HepG2 (cell line): ENCODE results near the gene TMOD2. TPM values are rescaled to one million over a fixed set of nuclear protein-coding genes. Genes with fewer than 3 reads are reported as not detected.

ENCODE experiments used
- ATAC-seq: fragments of 200-7000 bp; cut with Tn5 transposase; 3 replicates; pipeline ENCODE4 v1.9.1; 2020; ENCODE audit warnings: mild to moderate bottlenecking, moderate library complexity
- BruUV-seq: library from RNA; stranded (reverse); fragments of 400-500 nt; replicated peaks from 2 replicates; lab custom pipeline; 2021; lab: Mats Ljungman, UMichigan
- CTCF ChIA-PET: fragments of 300-600 bp; formaldehyde crosslinking; extraction: SDS; loops from one replicate; lab custom pipeline; 2021; ENCODE audit warnings: low total read pairs, inconsistent platforms, low intra/inter-chr PET ratio; lab: Yijun Ruan, JAX
- POLR2A ChIA-PET: fragments of 350-600 bp; sonication (Branson Sonifier 250); formaldehyde crosslinking; loops from one replicate; lab custom pipeline; 2020; ENCODE audit warnings: antibody characterized with exemption, inconsistent platforms; lab: Yijun Ruan, JAX
- DNase-seq: peaks from one replicate; pipeline ENCODE4 v3.0.0-alpha.2; 2015; ENCODE audit warnings: low spot score
- FAIRE-seq: peaks from 3 replicates; lab custom pipeline; 2011; peaks lifted over from hg19 to GRCh38; lab: Jason Lieb, UNC
- H2AFZ ChIP-seq: one replicate; pipeline ENCODE4 v1.6.1; 2011; ENCODE audit warnings: low read length, inconsistent platforms
- H3K27ac ChIP-seq: fragments of 300-600 bp; 3 replicates; pipeline ENCODE4 v1.8.0; 2011; ENCODE audit warnings: mixed run types, mild to moderate bottlenecking, mixed read lengths, low read length, inconsistent platforms; ENCODE audit not compliant: insufficient read depth; ENCODE audit errors: extremely low read length
- H3K27me3 ChIP-seq, 2 experiments: fragments of 200-600 bp in 1 of 2; 2 replicates in 1 of 2; 3 replicates in 1 of 2; pipeline versions ENCODE4 v1.6.0 to v1.8.0; 2011; ENCODE audit warnings: low read length in 2 of 2, mild to moderate bottlenecking in 2 of 2, moderate library complexity in 2 of 2, inconsistent platforms in 1 of 2; ENCODE audit not compliant: insufficient read depth in 2 of 2, control insufficient read depth in 1 of 2
- H3K36me3 ChIP-seq, 2 experiments: fragments of 200-600 bp in 1 of 2; replicated peaks in 1 of 2; 2 replicates in 1 of 2; 3 replicates in 1 of 2; pipeline versions ENCODE4 v1.5.1 to v1.8.0; 2011; ENCODE audit warnings: low read length in 2 of 2, inconsistent platforms in 1 of 2; ENCODE audit not compliant: insufficient read depth in 2 of 2, control insufficient read depth in 1 of 2
- H3K4me1 ChIP-seq: 2 replicates; pipeline ENCODE4 v1.5.1; 2012; ENCODE audit warnings: low read length, inconsistent platforms; ENCODE audit not compliant: insufficient read depth
- H3K4me2 ChIP-seq: 2 replicates; pipeline ENCODE4 v1.6.0; 2011; ENCODE audit warnings: low read depth, low read length, inconsistent platforms
- H3K4me3 ChIP-seq, 3 experiments: fragments of 200-600 bp in 1 of 3; sonication (generic), shearing (Covaris generic) in 1 of 3; replicated peaks in 1 of 3; 2 replicates each; pipeline ENCODE4 v1.5.1; 2011 to 2016; ENCODE audit warnings: low read length in 3 of 3, inconsistent platforms in 2 of 3, low read depth in 2 of 3, mild to moderate bottlenecking in 2 of 3, control low read depth in 1 of 3, mixed read lengths in 1 of 3; ENCODE audit not compliant: insufficient read depth in 1 of 3
- H3K79me2 ChIP-seq: one replicate; pipeline ENCODE4 v1.6.1; 2011; ENCODE audit warnings: low read length, inconsistent platforms; ENCODE audit not compliant: insufficient read depth
- H3K9ac ChIP-seq: 2 replicates; pipeline ENCODE4 v1.6.0; 2011; ENCODE audit warnings: mild to moderate bottlenecking, low read depth, low read length, inconsistent platforms; ENCODE audit not compliant: insufficient read depth
- H3K9me3 ChIP-seq: 2 replicates; pipeline ENCODE4 v1.5.1; 2012; ENCODE audit warnings: mild to moderate bottlenecking, low read length
- H4K20me1 ChIP-seq: 2 replicates; pipeline ENCODE4 v1.6.0; 2011; ENCODE audit warnings: inconsistent platforms, mild to moderate bottlenecking, low read length, moderate library complexity; ENCODE audit not compliant: insufficient read depth
- IRF1 ChIP-seq: sonication (generic); formaldehyde crosslinking; IDR thresholded peaks from 2 replicates; pipeline ENCODE4 v1.4.0; 2020; ENCODE audit warnings: low read depth, mild to moderate bottlenecking, missing genetic modification reagents
- IRF2 ChIP-seq: IDR thresholded peaks from 2 replicates; pipeline ENCODE4 v1.6.1; 2018; ENCODE audit warnings: missing genetic modification reagents, missing compliant biosample characterization
- MBD4 ChIP-seq: IDR thresholded peaks from 2 replicates; pipeline ENCODE4 v1.6.1; 2012; ENCODE audit warnings: low read length, inconsistent platforms, borderline replicate concordance
- NR2F1 ChIP-seq, 2 experiments: fragments of 450-650 bp in 1 of 2; formaldehyde crosslinking in 1 of 2; IDR thresholded peaks; 2 replicates each; pipeline versions ENCODE4 v1.5.0 to v1.6.1; 2016 to 2020; ENCODE audit warnings: mild to moderate bottlenecking in 1 of 2, missing compliant biosample characterization in 1 of 2, missing genetic modification reagents in 1 of 2, moderate library complexity in 1 of 2
- RAD21 ChIP-seq: fragments of 450-650 bp; formaldehyde crosslinking; IDR thresholded peaks from 2 replicates; pipeline ENCODE4 v1.5.0; 2020; ENCODE audit warnings: mild to moderate bottlenecking
- ZBTB43 ChIP-seq: sonication (generic); formaldehyde crosslinking; conservative IDR thresholded peaks from 2 replicates; pipeline ENCODE4 v1.4.0; 2020; ENCODE audit warnings: missing genetic modification reagents
- ZFP62 ChIP-seq: sonication (generic); formaldehyde crosslinking; IDR thresholded peaks from 2 replicates; pipeline ENCODE4 v1.4.0; 2020; ENCODE audit warnings: missing genetic modification reagents
- ZFP82 ChIP-seq: sonication (generic); formaldehyde crosslinking; IDR thresholded peaks from 2 replicates; pipeline ENCODE4 v1.5.1; 2020; ENCODE audit warnings: mild to moderate bottlenecking, missing genetic modification reagents, borderline replicate concordance
- ZNF34 ChIP-seq: sonication (generic); formaldehyde crosslinking; IDR thresholded peaks from 2 replicates; pipeline ENCODE4 v1.4.0; 2020; ENCODE audit warnings: mild to moderate bottlenecking, missing genetic modification reagents, borderline replicate concordance
- ZNF564 ChIP-seq: sonication (generic); formaldehyde crosslinking; IDR thresholded peaks from 2 replicates; pipeline ENCODE4 v1.8.1; 2023; ENCODE audit warnings: mild to moderate bottlenecking, missing genetic modification reagents
- ZNF788 ChIP-seq: sonication (generic); formaldehyde crosslinking; IDR thresholded peaks from 2 replicates; pipeline ENCODE4 v1.5.0; 2020; ENCODE audit warnings: mild to moderate bottlenecking, missing genetic modification reagents, borderline replicate concordance
- ZNF792 ChIP-seq: IDR thresholded peaks from 2 replicates; pipeline ENCODE4 v1.6.1; 2016
- WGBS: methylation state at CpG from one replicate; pipeline ENCODE4 v1.1.6; 2017; ENCODE audit warnings: low lambda C conversion rate; 5-methylcytosine and 5-hydroxymethylcytosine counted together
- in situ Hi-C: cut with HindIII; loops from 2 replicates; pipeline ENCODE4 v1.10.0; 2017; ENCODE audit warnings: low pct_unique_long_range_greater_than_20kb; ENCODE audit not compliant: extremely low pct_ligation_motif_present
- intact Hi-C: fragments of 100-400 bp; cut with micrococcal nuclease; formaldehyde crosslinking; loops from one replicate; pipeline ENCODE4 v1.10.0; 2022; ENCODE audit not compliant: unreplicated experiment
- polyA plus RNA-seq, 8 experiments: library from polyadenylated mRNA; depleted of rRNA in 3 of 8; stranded (reverse) in 7 of 8; unstranded in 1 of 8; fragments of >200 nt; fragmentation: Illumina TruSeq in 4 of 8; extraction: Trizol in 4 of 8; gene quantifications; 2 replicates each; pipeline versions ENCODE4 v1.2.1 to v1.2.3, GENCODE V29; 2011 to 2016; ENCODE audit warnings: low read depth in 4 of 8, missing spikeins in 1 of 8, mixed read lengths in 1 of 8; ENCODE audit not compliant: insufficient read depth in 1 of 8
- total RNA-seq, 5 experiments: library from RNA; depleted of rRNA; stranded (reverse); fragments of >200 nt; fragmentation: Illumina TruSeq; extraction: Trizol; gene quantifications; 2 replicates each; pipeline ENCODE4 v1.2.3, GENCODE V29; 2016; ENCODE audit warnings: low read depth in 1 of 5

Gene TMOD2
- total and polyA plus RNA-seq, 2 of the 13 experiments (the other 11 are each of a cell fraction or from before 2014, with no cell fraction given): 0.01 to 0.02 TPM

- no peaks in the 10 kb centered on the region for H4K20me1 ChIP-seq
- ChIA-PET POLR2A (no interaction called here), CTCF (no interaction called here)
- no peak overlapping the region for H3K4me2 ChIP-seq
- in situ Hi-C loops: no loop called here
- H3K36me3 ChIP-seq: no peaks in the 10 kb centered on the region
- H3K4me1 ChIP-seq: peaks cover 8% of the 10 kb centered on the region
- no peak overlapping the region for H2AFZ ChIP-seq
- no peak for DNase-seq
- ATAC-seq: no peak
- no peak overlapping the region for H3K4me3 ChIP-seq
- no peak for TF ChIP-seq ZFP62 (CRISPR knock-in tag)
- TF ChIP-seq ZNF34: no peak
- TF ChIP-seq RAD21: no peak
- no peak for TF ChIP-seq ZBTB43 (CRISPR knock-in tag)
- no peak for TF ChIP-seq ZNF564 (CRISPR knock-in tag)
- TF ChIP-seq IRF1 (CRISPR knock-in tag): no peak
- no peak for TF ChIP-seq ZFP82 (CRISPR knock-in tag)
- TF ChIP-seq ZNF788 (CRISPR knock-in tag): no peak
- no peak for TF ChIP-seq MBD4
- no peak for TF ChIP-seq NR2F1 (CRISPR knock-in tag; IDR thresholded peaks at IDR 0.05)
- no peak for TF ChIP-seq ZNF792 (CRISPR knock-in tag)
- no peak for TF ChIP-seq IRF2
- no peak overlapping the region for H3K9ac ChIP-seq
- no peak overlapping the region for H3K27ac ChIP-seq
- no TSS peak for BruUV-seq
- no peaks in the 10 kb centered on the region for H3K9me3 ChIP-seq
- FAIRE-seq: no peak
- peaks cover 0 to 2% of the 10 kb centered on the region in 2 experiments; a peak in 2 of 5 replicates for H3K27me3 ChIP-seq
- 36% methylated on average over 4 of the region's 4 CpGs for WGBS
- intact Hi-C loops: no loop called here
- no peaks in the 10 kb centered on the region for H3K79me2 ChIP-seq
These were observed 42.3 kb downstream of the TMOD2 start for GRCh38 chr15:51793521-51794305.
